ENCODE measurements around the gene ACO2. TPM values are rescaled to one million over a fixed set of nuclear protein-coding genes. Genes with fewer than 3 reads are reported as not detected.
"Not testable (repeated sequence)": the region's sequence is repeated elsewhere in the genome, so short reads cannot be mapped to it uniquely, and the experiment has no call there.

Gene ACO2
- total RNA-seq, 1 experiment from 2014 or later: 127 TPM

DNA sequence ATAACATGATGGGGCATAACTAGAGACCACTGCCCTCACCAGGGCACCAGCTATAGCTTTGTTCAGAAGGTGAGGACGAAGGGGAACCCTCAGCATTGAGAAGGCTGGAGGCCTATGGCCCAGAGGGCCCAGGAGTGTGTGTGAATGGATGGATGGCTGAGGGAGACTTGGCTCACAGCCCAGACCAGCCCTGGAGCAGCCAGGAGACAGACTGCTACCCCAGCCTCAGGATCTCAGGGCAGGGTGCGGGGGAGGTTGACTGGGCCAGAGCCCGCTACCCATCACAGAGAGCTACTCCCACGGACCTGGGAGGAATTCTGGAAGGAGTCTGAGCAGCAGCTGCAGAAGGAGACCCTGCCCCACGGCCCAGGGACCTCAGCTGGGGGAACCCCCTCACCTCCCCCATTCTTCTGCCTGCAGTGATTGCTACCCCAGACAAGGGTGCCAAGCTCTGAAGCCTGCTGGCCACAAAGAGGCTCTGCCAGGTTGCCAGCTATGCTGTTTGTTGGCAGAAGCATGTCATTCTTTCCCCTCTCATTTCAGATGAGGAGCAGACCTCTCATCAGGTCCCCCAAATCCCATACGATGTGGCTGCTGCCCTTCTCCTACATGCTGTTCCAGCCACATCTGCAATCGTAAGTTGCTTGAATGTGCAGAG is 86.5 kb downstream of the ACO2 start:
- no TSS peak for BruUV-seq (replicated peaks)

DNA sequence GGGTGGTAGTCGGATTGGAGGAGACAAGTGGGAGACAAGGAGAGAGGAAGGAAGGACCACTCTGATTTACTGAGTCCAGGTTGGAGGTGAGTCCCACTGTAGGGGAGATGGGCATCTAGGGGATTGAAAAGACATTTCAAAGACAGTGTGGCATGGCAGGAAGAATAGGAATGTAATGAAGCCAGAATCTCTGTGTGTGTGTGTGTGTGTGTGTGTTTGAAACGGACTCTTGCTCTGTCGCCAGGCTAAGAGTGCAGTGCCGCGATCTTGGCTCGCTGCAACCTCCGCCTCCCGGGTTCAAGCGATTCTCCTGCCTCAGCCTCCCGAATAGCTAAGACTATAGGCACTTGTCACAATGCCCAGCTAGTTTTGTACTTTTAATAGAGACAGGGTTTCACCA is 87.6 kb downstream of the ACO2 start:
- TF ChIP-seq, protein P1, sequence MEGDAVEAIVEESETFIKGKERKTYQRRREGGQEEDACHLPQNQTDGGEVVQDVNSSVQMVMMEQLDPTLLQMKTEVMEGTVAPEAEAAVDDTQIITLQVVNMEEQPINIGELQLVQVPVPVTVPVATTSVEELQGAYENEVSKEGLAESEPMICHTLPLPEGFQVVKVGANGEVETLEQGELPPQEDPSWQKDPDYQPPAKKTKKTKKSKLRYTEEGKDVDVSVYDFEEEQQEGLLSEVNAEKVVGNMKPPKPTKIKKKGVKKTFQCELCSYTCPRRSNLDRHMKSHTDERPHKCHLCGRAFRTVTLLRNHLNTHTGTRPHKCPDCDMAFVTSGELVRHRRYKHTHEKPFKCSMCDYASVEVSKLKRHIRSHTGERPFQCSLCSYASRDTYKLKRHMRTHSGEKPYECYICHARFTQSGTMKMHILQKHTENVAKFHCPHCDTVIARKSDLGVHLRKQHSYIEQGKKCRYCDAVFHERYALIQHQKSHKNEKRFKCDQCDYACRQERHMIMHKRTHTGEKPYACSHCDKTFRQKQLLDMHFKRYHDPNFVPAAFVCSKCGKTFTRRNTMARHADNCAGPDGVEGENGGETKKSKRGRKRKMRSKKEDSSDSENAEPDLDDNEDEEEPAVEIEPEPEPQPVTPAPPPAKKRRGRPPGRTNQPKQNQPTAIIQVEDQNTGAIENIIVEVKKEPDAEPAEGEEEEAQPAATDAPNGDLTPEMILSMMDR (conservative IDR thresholded peaks at IDR 0.05; ENCODE audit: low read depth, low read length): no peak
- TF ChIP-seq EZH2 (IDR thresholded peaks at IDR 0.05; ENCODE audit: borderline replicate concordance, low read depth, low read length, poor library complexity, severe bottlenecking): no peak
- Histone ChIP-seq H3K4me3 (ENCODE audit: low read depth, low read length, poor library complexity, severe bottlenecking) (no peak overlapping the region), H3K27me3 (replicated peaks; ENCODE audit: insufficient read depth, low read depth, low read length, poor library complexity) (no peaks in the 10 kb centered on the region), H3K36me3 (ENCODE audit: insufficient read depth, low read length, poor library complexity, severe bottlenecking) (no peaks in the 10 kb centered on the region), H3K27ac (ENCODE audit: low read depth, low read length, poor library complexity, severe bottlenecking) (no peak overlapping the region), H3K4me1 (ENCODE audit: insufficient read depth, low read length, poor library complexity, severe bottlenecking) (peaks cover 20% of the 10 kb centered on the region), H3K9me3 (ENCODE audit: low read depth, low read length, poor library complexity, severe bottlenecking) (no peaks in the 10 kb centered on the region)
- intact Hi-C loops (cut with micrococcal nuclease; ENCODE audit: unreplicated experiment): no loop called here
- BruUV-seq (replicated peaks): no TSS peak
- CTCF ChIA-PET: no interaction called here
- POLR2A ChIA-PET (ENCODE audit: low non-redundant PET): no interaction called here
- DNase-seq (ENCODE audit: low spot score): no peak

More for the DNA sequence above, 86.5 kb downstream of the ACO2 start:
- TF ChIP-seq EZH2 (IDR thresholded peaks at IDR 0.05; ENCODE audit: borderline replicate concordance, low read depth, low read length, poor library complexity, severe bottlenecking): no peak
- TF ChIP-seq, protein P1 (conservative IDR thresholded peaks at IDR 0.05; ENCODE audit: low read depth, low read length): no peak
- no peaks in the 10 kb centered on the region for H3K27me3 ChIP-seq (replicated peaks; ENCODE audit: insufficient read depth, low read depth, low read length, poor library complexity)
- DNase-seq (ENCODE audit: low spot score): no peak
- H3K4me1 ChIP-seq (ENCODE audit: insufficient read depth, low read length, poor library complexity, severe bottlenecking): peaks cover 10% of the 10 kb centered on the region
- ChIA-PET CTCF (no interaction called here), POLR2A (ENCODE audit: low non-redundant PET) (no interaction called here)
- no peak overlapping the region for H3K27ac ChIP-seq (ENCODE audit: low read depth, low read length, poor library complexity, severe bottlenecking)
- no peak overlapping the region for H3K4me3 ChIP-seq (ENCODE audit: low read depth, low read length, poor library complexity, severe bottlenecking)
- H3K9me3 ChIP-seq (ENCODE audit: low read depth, low read length, poor library complexity, severe bottlenecking): no peaks in the 10 kb centered on the region
- intact Hi-C loops (cut with micrococcal nuclease; ENCODE audit: unreplicated experiment): no loop called here
- no peaks in the 10 kb centered on the region for H3K36me3 ChIP-seq (ENCODE audit: insufficient read depth, low read length, poor library complexity, severe bottlenecking)

DNA sequence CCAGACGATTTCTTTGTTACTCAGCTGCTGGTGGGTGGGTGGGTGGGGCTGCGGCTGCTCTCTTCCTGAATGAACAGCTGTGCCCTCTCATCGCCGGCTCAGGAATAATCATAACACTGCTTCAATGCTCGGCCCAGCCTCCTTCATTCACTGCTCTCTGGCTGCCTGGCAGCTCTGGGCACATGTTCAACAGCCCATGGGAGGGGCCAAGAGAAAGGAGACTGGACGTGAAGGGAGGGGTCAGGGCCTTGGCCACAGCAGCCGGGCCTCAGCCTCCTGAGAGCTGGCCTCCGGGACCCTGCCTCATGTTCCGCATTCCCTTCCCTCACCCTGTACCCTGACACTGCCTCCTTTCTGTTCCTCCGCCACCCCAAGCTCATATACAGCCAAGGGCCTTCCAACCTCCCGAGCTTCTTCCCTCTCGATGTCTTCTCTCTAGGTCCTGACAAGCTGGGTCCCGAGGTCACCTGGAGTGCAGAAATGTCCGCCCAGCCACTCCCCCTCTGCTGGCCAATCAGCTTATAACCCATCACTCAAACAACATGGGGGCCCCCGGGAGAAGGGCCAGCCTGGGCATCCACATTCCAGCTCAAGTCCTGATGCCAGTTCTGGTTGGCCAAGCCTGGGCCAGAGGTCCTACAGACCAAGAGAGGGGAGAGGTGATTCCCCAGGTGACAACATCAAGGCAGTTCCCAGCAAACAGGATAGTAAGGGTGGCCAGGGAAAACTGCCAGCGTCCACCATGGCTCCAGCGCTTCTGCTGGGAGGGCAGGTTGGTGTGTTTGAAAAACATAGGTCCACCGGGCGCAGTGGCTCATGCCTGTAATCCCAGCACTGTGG is 88.7 kb downstream of the ACO2 start:
- DNase-seq (ENCODE audit: low spot score): peak; percentile 72
- BruUV-seq (replicated peaks): no TSS peak
- H3K4me1 ChIP-seq (ENCODE audit: insufficient read depth, low read length, poor library complexity, severe bottlenecking): peaks cover 26% of the 10 kb centered on the region
- intact Hi-C loops (cut with micrococcal nuclease; ENCODE audit: unreplicated experiment): no loop called here
- no peak overlapping the region for H3K4me3 ChIP-seq (ENCODE audit: low read depth, low read length, poor library complexity, severe bottlenecking)
- H3K36me3 ChIP-seq (ENCODE audit: insufficient read depth, low read length, poor library complexity, severe bottlenecking): no peaks in the 10 kb centered on the region
- TF ChIP-seq, protein P1 (conservative IDR thresholded peaks at IDR 0.05; ENCODE audit: low read depth, low read length): no peak
- no peak for TF ChIP-seq EZH2 (IDR thresholded peaks at IDR 0.05; ENCODE audit: borderline replicate concordance, low read depth, low read length, poor library complexity, severe bottlenecking)
- no peaks in the 10 kb centered on the region for H3K27me3 ChIP-seq (replicated peaks; ENCODE audit: insufficient read depth, low read depth, low read length, poor library complexity)
- peak overlapping the region; percentile 58 for H3K27ac ChIP-seq (ENCODE audit: low read depth, low read length, poor library complexity, severe bottlenecking)
- ChIA-PET POLR2A (ENCODE audit: low non-redundant PET) (no interaction called here), CTCF (no interaction called here)
- no peaks in the 10 kb centered on the region for H3K9me3 ChIP-seq (ENCODE audit: low read depth, low read length, poor library complexity, severe bottlenecking)

DNA sequence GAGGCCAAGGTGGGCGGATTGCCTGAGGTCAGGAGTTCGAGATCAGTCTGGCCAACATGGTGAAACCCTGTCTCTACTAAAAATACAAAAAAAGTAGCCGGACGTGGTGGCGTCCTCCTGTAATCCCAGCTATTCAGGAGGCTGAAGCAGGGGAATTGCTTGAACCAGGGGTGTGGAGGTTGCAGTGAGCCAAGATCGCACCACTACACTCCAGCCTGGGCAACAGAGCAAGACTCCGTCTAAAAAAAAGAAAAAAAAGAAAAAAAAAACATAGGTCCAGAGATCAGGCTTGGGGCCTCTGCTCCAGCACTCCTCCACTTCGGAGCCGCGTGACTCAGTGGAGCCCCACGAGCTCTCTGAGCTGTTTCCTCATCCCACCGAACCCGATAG is 89.3 kb downstream of the ACO2 start:
- BruUV-seq (replicated peaks); H3K27me3 ChIP-seq (replicated peaks; ENCODE audit: insufficient read depth, low read depth, low read length, poor library complexity); POLR2A ChIA-PET (ENCODE audit: low non-redundant PET); DNase-seq (ENCODE audit: low spot score); H3K36me3 ChIP-seq (ENCODE audit: insufficient read depth, low read length, poor library complexity, severe bottlenecking); intact Hi-C loops (cut with micrococcal nuclease; ENCODE audit: unreplicated experiment); H3K4me3 ChIP-seq (ENCODE audit: low read depth, low read length, poor library complexity, severe bottlenecking); H3K9me3 ChIP-seq (ENCODE audit: low read depth, low read length, poor library complexity, severe bottlenecking); CTCF ChIA-PET; H3K27ac ChIP-seq (ENCODE audit: low read depth, low read length, poor library complexity, severe bottlenecking): not testable (repeated sequence)
- H3K4me1 ChIP-seq (ENCODE audit: insufficient read depth, low read length, poor library complexity, severe bottlenecking): peaks cover 26% of the 10 kb centered on the region
